HepG2 (cell line): Measurements from ENCODE around the gene THRA. TPM values are rescaled to one million over a fixed set of nuclear protein-coding genes. Genes with fewer than 3 reads are reported as not detected.
A peak's percentile ranks its signal among the peaks of the same experiment; 100 is the strongest.

Source experiments
- CBX1 ChIP-seq: IDR thresholded peaks from one replicate; pipeline ENCODE4 v1.6.1; 2016; ENCODE audit warnings: antibody characterized with exemption, low read depth
- ELF1 ChIP-seq: sonication (generic); formaldehyde crosslinking; IDR thresholded peaks from 2 replicates; pipeline ENCODE4 v1.4.0; 2020; ENCODE audit warnings: missing genetic modification reagents
- ISX ChIP-seq: sonication (generic); formaldehyde crosslinking; conservative IDR thresholded peaks from 2 replicates; pipeline ENCODE4 v1.5.0; 2020; ENCODE audit warnings: missing genetic modification reagents
- MTF2 ChIP-seq: sonication (generic); formaldehyde crosslinking; IDR thresholded peaks from 2 replicates; pipeline ENCODE4 v1.5.0; 2020; ENCODE audit warnings: missing genetic modification reagents, borderline replicate concordance
- NONO ChIP-seq, 2 experiments: fragments of 450-650 bp in 1 of 2; sonication (generic) in 1 of 2; formaldehyde crosslinking in 1 of 2; IDR thresholded peaks in 1 of 2; conservative IDR thresholded peaks in 1 of 2; 2 replicates each; pipeline versions ENCODE4 v1.6.1 to v1.8.0; 2017 to 2022; ENCODE audit warnings: mild to moderate bottlenecking in 1 of 2, missing genetic modification reagents in 1 of 2, moderate library complexity in 1 of 2
- NR2F2 ChIP-seq: IDR thresholded peaks from 2 replicates; pipeline ENCODE4 v1.6.1; 2012; ENCODE audit warnings: low read depth, inconsistent platforms, borderline replicate concordance
- SIX4 ChIP-seq: sonication (generic); formaldehyde crosslinking; IDR thresholded peaks from 2 replicates; pipeline ENCODE4 v1.4.0; 2020; ENCODE audit warnings: missing genetic modification reagents
- SP140L ChIP-seq: sonication (generic); formaldehyde crosslinking; IDR thresholded peaks from 2 replicates; pipeline ENCODE4 v1.4.0; 2020; ENCODE audit warnings: missing genetic modification reagents, borderline replicate concordance
- TAF1 ChIP-seq: sonication (generic); formaldehyde crosslinking; IDR thresholded peaks from 2 replicates; pipeline ENCODE4 v1.4.0; 2020; ENCODE audit warnings: missing genetic modification reagents
- ZMAT3 ChIP-seq: sonication (generic); formaldehyde crosslinking; conservative IDR thresholded peaks from 2 replicates; pipeline ENCODE4 v1.7.0; 2021; ENCODE audit warnings: missing genetic modification reagents
- ZNF180 ChIP-seq: sonication (generic); formaldehyde crosslinking; IDR thresholded peaks from 2 replicates; pipeline ENCODE4 v1.4.0; 2020; ENCODE audit warnings: low read depth, missing genetic modification reagents, borderline replicate concordance
- ZNF749 ChIP-seq: sonication (generic); formaldehyde crosslinking; IDR thresholded peaks from 2 replicates; pipeline ENCODE4 v1.8.0; 2022; ENCODE audit warnings: mild to moderate bottlenecking, missing genetic modification reagents, moderate library complexity, borderline replicate concordance
- ZNF879 ChIP-seq: sonication (generic); formaldehyde crosslinking; IDR thresholded peaks from 2 replicates; pipeline ENCODE4 v1.8.1; 2023; ENCODE audit warnings: missing genetic modification reagents
- polyA plus RNA-seq, 8 experiments: library from polyadenylated mRNA; depleted of rRNA in 3 of 8; stranded (reverse) in 7 of 8; unstranded in 1 of 8; fragments of >200 nt; fragmentation: Illumina TruSeq in 4 of 8; extraction: Trizol in 4 of 8; gene quantifications; 2 replicates each; pipeline versions ENCODE4 v1.2.1 to v1.2.3, GENCODE V29; 2011 to 2016; ENCODE audit warnings: low read depth in 4 of 8, missing spikeins in 1 of 8, mixed read lengths in 1 of 8; ENCODE audit not compliant: insufficient read depth in 1 of 8
- total RNA-seq, 5 experiments: library from RNA; depleted of rRNA; stranded (reverse); fragments of >200 nt; fragmentation: Illumina TruSeq; extraction: Trizol; gene quantifications; 2 replicates each; pipeline ENCODE4 v1.2.3, GENCODE V29; 2016; ENCODE audit warnings: low read depth in 1 of 5
- TF ChIP-seq, protein P1 (sequence below): sonication (generic); formaldehyde crosslinking; IDR thresholded peaks from 2 replicates; pipeline ENCODE4 v1.5.0; 2020; ENCODE audit warnings: mild to moderate bottlenecking, missing genetic modification reagents
- TF ChIP-seq, protein P2 (sequence below): sonication (generic); formaldehyde crosslinking; conservative IDR thresholded peaks from 2 replicates; pipeline ENCODE4 v1.4.0; 2020; ENCODE audit warnings: missing genetic modification reagents
- TF ChIP-seq, protein P3 (sequence below): sonication (generic); formaldehyde crosslinking; IDR thresholded peaks from 2 replicates; pipeline ENCODE4 v1.4.0; 2020; ENCODE audit warnings: missing genetic modification reagents, borderline replicate concordance
- TF ChIP-seq, protein P4 (sequence below): sonication (generic); formaldehyde crosslinking; IDR thresholded peaks from 2 replicates; pipeline ENCODE4 v1.8.1; 2023; ENCODE audit warnings: mild to moderate bottlenecking, moderate library complexity, missing genetic modification reagents
- TF ChIP-seq, protein P5 (sequence below): sonication (generic); formaldehyde crosslinking; IDR thresholded peaks from 2 replicates; pipeline ENCODE4 v1.5.1; 2020; ENCODE audit warnings: mild to moderate bottlenecking, missing genetic modification reagents, moderate library complexity

The THRA gene
- total and polyA plus RNA-seq, 2 of the 13 experiments (the other 11 are each of a cell fraction or from before 2014, with no cell fraction given) = 8.0 to 9.9 TPM

DNA sequence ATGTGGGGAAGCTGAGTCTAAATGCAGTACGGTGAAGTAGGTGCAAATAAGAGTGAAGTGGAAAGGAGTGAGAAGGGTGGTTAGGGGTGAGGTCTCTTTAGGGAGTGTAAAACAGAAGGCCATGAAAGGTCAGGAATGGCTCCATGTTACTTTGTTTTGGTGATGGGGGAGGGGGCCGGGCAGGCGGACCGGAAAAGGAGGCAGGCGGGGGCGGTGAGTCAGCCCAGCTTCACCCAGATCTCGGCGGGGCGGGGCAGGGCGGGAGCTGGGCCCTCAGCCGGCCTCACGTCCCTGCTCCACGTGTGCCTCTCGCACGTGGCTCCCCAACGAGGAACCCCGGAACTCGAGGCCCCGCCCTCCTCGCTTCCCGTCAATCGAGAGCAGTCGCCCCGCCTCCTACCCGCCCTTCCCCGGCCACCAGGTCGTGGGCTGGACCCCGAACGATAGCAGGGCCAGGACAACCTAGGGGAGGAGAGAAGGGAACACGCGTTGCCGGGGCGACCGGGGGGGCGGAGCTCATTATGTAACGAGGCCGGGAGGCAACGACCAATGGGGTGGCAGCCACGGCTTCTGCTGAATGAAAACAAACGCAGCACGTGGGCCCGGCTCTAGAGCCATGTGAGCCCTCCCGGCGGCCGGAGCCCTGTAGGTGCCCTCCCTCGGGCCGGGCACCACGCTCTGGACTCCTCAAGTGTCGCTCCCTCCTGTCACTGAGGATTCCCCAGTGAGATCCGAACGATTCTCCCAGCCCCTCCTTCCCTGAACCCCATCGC lies 36.3 kb downstream of the THRA start (continued):
- TF ChIP-seq, protein P1, sequence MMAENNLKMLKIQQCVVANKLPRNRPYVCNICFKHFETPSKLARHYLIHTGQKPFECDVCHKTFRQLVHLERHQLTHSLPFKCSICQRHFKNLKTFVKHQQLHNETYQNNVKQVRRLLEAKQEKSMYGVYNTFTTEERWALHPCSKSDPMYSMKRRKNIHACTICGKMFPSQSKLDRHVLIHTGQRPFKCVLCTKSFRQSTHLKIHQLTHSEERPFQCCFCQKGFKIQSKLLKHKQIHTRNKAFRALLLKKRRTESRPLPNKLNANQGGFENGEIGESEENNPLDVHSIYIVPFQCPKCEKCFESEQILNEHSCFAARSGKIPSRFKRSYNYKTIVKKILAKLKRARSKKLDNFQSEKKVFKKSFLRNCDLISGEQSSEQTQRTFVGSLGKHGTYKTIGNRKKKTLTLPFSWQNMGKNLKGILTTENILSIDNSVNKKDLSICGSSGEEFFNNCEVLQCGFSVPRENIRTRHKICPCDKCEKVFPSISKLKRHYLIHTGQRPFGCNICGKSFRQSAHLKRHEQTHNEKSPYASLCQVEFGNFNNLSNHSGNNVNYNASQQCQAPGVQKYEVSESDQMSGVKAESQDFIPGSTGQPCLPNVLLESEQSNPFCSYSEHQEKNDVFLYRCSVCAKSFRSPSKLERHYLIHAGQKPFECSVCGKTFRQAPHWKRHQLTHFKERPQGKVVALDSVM = peak; percentile 46; the same call in 1 of the 2 replicates
- TF ChIP-seq CBX1 (no peak), ZMAT3 (CRISPR knock-in tag) (peak; percentile 97; the same call in 1 of the 2 replicates), ZNF749 (CRISPR knock-in tag) (peak; percentile 98), SIX4 (CRISPR knock-in tag) (peak; percentile 79; the same call in 1 of the 2 replicates), NR2F2 (peak; percentile 27; the same call in 1 of the 2 replicates), TAF1 (CRISPR knock-in tag) (peak; percentile 52; the same call in 1 of the 2 replicates), ZNF879 (CRISPR knock-in tag) (peak; percentile 91), NONO (IDR thresholded peaks at IDR 0.05) (no peak), NONO (CRISPR knock-in tag; conservative IDR thresholded peaks at IDR 0.05) (peak; percentile 95), MTF2 (CRISPR knock-in tag) (0 out of 2 replicates have a peak, but pooled peaks have one; percentile 76), ISX (CRISPR knock-in tag) (no peak), ELF1 (CRISPR knock-in tag) (peak; percentile 97), SP140L (CRISPR knock-in tag) (peak; percentile 93; the same call in 1 of the 2 replicates), ZNF180 (no peak)
- TF ChIP-seq, protein P2, sequence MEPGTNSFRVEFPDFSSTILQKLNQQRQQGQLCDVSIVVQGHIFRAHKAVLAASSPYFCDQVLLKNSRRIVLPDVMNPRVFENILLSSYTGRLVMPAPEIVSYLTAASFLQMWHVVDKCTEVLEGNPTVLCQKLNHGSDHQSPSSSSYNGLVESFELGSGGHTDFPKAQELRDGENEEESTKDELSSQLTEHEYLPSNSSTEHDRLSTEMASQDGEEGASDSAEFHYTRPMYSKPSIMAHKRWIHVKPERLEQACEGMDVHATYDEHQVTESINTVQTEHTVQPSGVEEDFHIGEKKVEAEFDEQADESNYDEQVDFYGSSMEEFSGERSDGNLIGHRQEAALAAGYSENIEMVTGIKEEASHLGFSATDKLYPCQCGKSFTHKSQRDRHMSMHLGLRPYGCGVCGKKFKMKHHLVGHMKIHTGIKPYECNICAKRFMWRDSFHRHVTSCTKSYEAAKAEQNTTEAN (CRISPR knock-in tag) = peak; percentile 95
- TF ChIP-seq, protein P3, sequence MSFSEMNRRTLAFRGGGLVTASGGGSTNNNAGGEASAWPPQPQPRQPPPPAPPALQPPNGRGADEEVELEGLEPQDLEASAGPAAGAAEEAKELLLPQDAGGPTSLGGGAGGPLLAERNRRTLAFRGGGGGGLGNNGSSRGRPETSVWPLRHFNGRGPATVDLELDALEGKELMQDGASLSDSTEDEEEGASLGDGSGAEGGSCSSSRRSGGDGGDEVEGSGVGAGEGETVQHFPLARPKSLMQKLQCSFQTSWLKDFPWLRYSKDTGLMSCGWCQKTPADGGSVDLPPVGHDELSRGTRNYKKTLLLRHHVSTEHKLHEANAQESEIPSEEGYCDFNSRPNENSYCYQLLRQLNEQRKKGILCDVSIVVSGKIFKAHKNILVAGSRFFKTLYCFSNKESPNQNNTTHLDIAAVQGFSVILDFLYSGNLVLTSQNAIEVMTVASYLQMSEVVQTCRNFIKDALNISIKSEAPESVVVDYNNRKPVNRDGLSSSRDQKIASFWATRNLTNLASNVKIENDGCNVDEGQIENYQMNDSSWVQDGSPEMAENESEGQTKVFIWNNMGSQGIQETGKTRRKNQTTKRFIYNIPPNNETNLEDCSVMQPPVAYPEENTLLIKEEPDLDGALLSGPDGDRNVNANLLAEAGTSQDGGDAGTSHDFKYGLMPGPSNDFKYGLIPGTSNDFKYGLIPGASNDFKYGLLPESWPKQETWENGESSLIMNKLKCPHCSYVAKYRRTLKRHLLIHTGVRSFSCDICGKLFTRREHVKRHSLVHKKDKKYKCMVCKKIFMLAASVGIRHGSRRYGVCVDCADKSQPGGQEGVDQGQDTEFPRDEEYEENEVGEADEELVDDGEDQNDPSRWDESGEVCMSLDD (CRISPR knock-in tag) = peak; percentile 97
- TF ChIP-seq, protein P4, sequence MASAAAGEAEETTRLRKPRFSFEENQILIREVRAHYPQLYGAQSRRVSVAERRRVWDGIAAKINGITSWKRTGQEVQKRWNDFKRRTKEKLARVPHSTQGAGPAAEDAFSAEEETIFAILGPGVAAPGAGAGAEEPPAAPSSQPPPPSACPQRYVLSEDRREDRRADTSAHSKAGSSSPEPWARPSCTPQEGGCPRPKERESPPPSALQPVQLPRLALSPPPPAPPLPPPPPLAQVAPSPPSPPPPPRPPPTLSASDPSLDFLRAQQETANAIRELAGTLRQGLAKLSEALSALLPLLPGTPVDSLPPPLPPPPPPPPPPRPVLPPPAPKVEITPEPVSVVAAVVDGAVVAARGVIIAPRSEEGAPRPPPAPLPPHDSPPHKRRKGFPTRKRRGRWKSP = peak; percentile 93
- TF ChIP-seq, protein P5, sequence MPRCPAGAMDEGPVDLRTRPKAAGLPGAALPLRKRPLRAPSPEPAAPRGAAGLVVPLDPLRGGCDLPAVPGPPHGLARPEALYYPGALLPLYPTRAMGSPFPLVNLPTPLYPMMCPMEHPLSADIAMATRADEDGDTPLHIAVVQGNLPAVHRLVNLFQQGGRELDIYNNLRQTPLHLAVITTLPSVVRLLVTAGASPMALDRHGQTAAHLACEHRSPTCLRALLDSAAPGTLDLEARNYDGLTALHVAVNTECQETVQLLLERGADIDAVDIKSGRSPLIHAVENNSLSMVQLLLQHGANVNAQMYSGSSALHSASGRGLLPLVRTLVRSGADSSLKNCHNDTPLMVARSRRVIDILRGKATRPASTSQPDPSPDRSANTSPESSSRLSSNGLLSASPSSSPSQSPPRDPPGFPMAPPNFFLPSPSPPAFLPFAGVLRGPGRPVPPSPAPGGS (CRISPR knock-in tag) = peak; percentile 94; the same call in 1 of the 2 replicates
